ENCODE measurements around the gene ATP5MG. TPM values are rescaled to one million over a fixed set of nuclear protein-coding genes. Genes with fewer than 3 reads are reported as not detected.

ATP5MG gene
- total RNA-seq, 1 experiment from 2014 or later = 537 TPM

DNA sequence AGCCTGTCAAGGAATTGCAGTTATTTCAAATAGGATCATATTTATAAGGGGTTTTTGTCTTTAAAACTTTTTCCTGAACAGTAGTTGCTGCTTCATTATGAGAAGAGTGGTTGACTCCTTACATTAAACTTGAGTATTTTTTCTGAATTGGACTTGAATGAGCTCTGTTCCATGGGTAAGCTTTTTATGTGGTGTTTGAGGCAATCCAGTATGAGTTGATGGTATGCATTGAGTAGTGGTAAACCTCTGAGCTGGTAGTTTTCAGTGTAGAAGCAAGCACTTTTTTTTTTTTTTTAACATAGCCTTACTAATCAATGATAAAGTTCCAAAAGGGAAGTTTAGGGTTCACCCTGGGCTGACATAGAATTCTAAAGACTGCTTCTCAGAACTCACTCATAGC is 38.2 kb downstream of the ATP5MG start:
- H3K4me3 Mint-ChIP-seq (ENCODE audit: unreplicated experiment) = no peak overlapping the region
- H3K27me3 ChIP-seq (replicated peaks; ENCODE audit: control insufficient read depth, insufficient read depth, low read length) = no peaks in the 10 kb centered on the region
- H3K4me1 Mint-ChIP-seq (ENCODE audit: low read depth, unreplicated experiment) = peaks cover 36% of the 10 kb centered on the region
- no peak for DNase-seq
- POLR2A ChIA-PET = no interaction called here
- no peaks in the 10 kb centered on the region for H3K36me3 ChIP-seq (ENCODE audit: control insufficient read depth, insufficient read depth, low read length)
- TF ChIP-seq, protein P1, sequence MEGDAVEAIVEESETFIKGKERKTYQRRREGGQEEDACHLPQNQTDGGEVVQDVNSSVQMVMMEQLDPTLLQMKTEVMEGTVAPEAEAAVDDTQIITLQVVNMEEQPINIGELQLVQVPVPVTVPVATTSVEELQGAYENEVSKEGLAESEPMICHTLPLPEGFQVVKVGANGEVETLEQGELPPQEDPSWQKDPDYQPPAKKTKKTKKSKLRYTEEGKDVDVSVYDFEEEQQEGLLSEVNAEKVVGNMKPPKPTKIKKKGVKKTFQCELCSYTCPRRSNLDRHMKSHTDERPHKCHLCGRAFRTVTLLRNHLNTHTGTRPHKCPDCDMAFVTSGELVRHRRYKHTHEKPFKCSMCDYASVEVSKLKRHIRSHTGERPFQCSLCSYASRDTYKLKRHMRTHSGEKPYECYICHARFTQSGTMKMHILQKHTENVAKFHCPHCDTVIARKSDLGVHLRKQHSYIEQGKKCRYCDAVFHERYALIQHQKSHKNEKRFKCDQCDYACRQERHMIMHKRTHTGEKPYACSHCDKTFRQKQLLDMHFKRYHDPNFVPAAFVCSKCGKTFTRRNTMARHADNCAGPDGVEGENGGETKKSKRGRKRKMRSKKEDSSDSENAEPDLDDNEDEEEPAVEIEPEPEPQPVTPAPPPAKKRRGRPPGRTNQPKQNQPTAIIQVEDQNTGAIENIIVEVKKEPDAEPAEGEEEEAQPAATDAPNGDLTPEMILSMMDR (IDR thresholded peaks at IDR 0.05; ENCODE audit: insufficient read depth in 1 of 2, low read depth in 1 of 2, low read length in 1 of 2, severe bottlenecking in 1 of 2, unreplicated experiment in 1 of 2) = no peak
- H3K9me3 Mint-ChIP-seq (ENCODE audit: unreplicated experiment) = no peaks in the 10 kb centered on the region
- no peak overlapping the region for H3K27ac Mint-ChIP-seq (ENCODE audit: unreplicated experiment)
- intact Hi-C loops (cut with micrococcal nuclease; ENCODE audit: unreplicated experiment) = no loop called here
- BruUV-seq (replicated peaks) = no TSS peak
- peaks cover 19% of the 10 kb centered on the region for H3K4me1 ChIP-seq
- H3K9me3 ChIP-seq = no peaks in the 10 kb centered on the region
- H3K36me3 Mint-ChIP-seq (ENCODE audit: insufficient read depth, unreplicated experiment) = peaks cover 43% of the 10 kb centered on the region
- H3K4me3 ChIP-seq (ENCODE audit: low read depth, low read length) = no peak overlapping the region
- H3K27me3 Mint-ChIP-seq (ENCODE audit: insufficient read depth, unreplicated experiment) = no peaks in the 10 kb centered on the region
- CTCF ChIA-PET = no interaction called here

DNA sequence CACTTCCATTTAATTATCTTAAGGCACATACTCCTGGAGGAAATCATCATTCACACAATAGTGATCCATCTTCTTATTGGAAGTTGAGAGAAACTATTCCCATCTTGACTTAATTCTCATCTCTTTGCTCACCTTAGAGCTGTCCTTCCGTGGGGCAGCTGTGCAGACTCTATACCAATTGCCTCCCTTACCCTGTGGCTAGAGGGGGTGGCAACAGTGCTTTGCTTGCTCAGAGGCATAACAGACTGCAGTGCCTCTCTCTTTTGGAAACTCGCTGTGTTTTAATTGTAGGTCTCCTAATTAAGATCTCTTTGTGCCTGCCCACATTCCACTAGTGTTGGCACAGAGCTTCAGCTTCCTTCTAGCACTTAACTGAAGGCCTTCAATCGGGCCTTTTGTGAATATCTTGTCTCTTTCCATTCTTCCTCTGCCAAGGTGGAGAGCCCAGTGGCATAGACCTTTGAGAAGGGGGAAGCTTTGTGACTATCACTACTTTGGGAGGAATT is 40.4 kb downstream of the ATP5MG start:
- POLR2A ChIA-PET = no interaction called here
- Histone ChIP-seq H3K9me3 (no peaks in the 10 kb centered on the region), H3K4me3 (ENCODE audit: low read depth, low read length) (no peak overlapping the region), H3K4me1 (peaks cover 19% of the 10 kb centered on the region), H3K27me3 (replicated peaks; ENCODE audit: control insufficient read depth, insufficient read depth, low read length) (no peaks in the 10 kb centered on the region), H3K36me3 (ENCODE audit: control insufficient read depth, insufficient read depth, low read length) (no peaks in the 10 kb centered on the region)
- DNase-seq = no peak
- intact Hi-C loops (cut with micrococcal nuclease; ENCODE audit: unreplicated experiment) = no loop called here
- Mint-ChIP-seq H3K27me3 (ENCODE audit: insufficient read depth, unreplicated experiment) (no peaks in the 10 kb centered on the region), H3K36me3 (ENCODE audit: insufficient read depth, unreplicated experiment) (peaks cover 36% of the 10 kb centered on the region), H3K27ac (ENCODE audit: unreplicated experiment) (no peak overlapping the region), H3K4me1 (ENCODE audit: low read depth, unreplicated experiment) (peaks cover 43% of the 10 kb centered on the region), H3K4me3 (ENCODE audit: unreplicated experiment) (no peak overlapping the region), H3K9me3 (ENCODE audit: unreplicated experiment) (no peaks in the 10 kb centered on the region)
- no TSS peak for BruUV-seq (replicated peaks)
- TF ChIP-seq, protein P1 (IDR thresholded peaks at IDR 0.05; ENCODE audit: insufficient read depth in 1 of 2, low read depth in 1 of 2, low read length in 1 of 2, severe bottlenecking in 1 of 2, unreplicated experiment in 1 of 2) = no peak
- CTCF ChIA-PET = no interaction called here

DNA sequence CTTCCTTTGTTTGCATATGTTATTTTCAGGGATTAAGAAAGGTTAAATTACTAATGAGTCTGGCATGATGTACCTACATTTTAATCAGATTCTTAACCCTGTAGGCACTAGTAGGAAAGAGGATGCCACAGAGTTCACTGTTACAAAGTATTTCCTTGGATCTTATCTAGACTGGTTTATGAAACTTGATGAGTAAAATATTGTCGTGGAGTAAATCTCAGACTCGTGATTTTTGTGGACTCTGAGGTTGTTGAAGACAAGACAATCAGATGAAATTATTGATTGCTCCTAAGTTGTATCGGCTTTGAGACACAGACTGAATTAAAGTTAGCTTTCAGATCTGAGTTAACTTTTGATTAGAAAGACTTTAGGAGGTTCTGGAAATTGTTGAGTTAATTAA is 40.9 kb downstream of the ATP5MG start:
- intact Hi-C loops (cut with micrococcal nuclease; ENCODE audit: unreplicated experiment) = no loop called here
- no TSS peak for BruUV-seq (replicated peaks)
- Histone ChIP-seq H3K36me3 (ENCODE audit: control insufficient read depth, insufficient read depth, low read length) (no peaks in the 10 kb centered on the region), H3K4me1 (peaks cover 19% of the 10 kb centered on the region), H3K27me3 (replicated peaks; ENCODE audit: control insufficient read depth, insufficient read depth, low read length) (no peaks in the 10 kb centered on the region), H3K4me3 (ENCODE audit: low read depth, low read length) (no peak overlapping the region), H3K9me3 (no peaks in the 10 kb centered on the region)
- TF ChIP-seq, protein P1 (IDR thresholded peaks at IDR 0.05; ENCODE audit: insufficient read depth in 1 of 2, low read depth in 1 of 2, low read length in 1 of 2, severe bottlenecking in 1 of 2, unreplicated experiment in 1 of 2) = no peak
- H3K9me3 Mint-ChIP-seq (ENCODE audit: unreplicated experiment) = no peaks in the 10 kb centered on the region
- H3K4me3 Mint-ChIP-seq (ENCODE audit: unreplicated experiment) = no peak overlapping the region
- peaks cover 37% of the 10 kb centered on the region for H3K36me3 Mint-ChIP-seq (ENCODE audit: insufficient read depth, unreplicated experiment)
- POLR2A ChIA-PET = no interaction called here
- no peaks in the 10 kb centered on the region for H3K27me3 Mint-ChIP-seq (ENCODE audit: insufficient read depth, unreplicated experiment)
- no peak overlapping the region for H3K27ac Mint-ChIP-seq (ENCODE audit: unreplicated experiment)
- DNase-seq = no peak
- peaks cover 42% of the 10 kb centered on the region for H3K4me1 Mint-ChIP-seq (ENCODE audit: low read depth, unreplicated experiment)
- CTCF ChIA-PET = no interaction called here
